Activated B cell treated with CpG ODN at 0.5 μM for 24 hours (primary cell): ENCODE measurements around the gene MYL11. TPM values are rescaled to one million over a fixed set of nuclear protein-coding genes. Genes with fewer than 3 reads are reported as not detected.

Experiments used
- ATAC-seq: fragments of 200-7000 bp; cut with Tn5 transposase; one replicate; pipeline ENCODE4 v1.10.0; 2021; ENCODE audit warnings: low read depth, mild to moderate bottlenecking, moderate library complexity
- CTCF ChIA-PET: fragments of 350-600 bp; sonication (Branson Sonifier 250); formaldehyde crosslinking; loops from one replicate; lab custom pipeline; 2021; ENCODE audit warnings: antibody characterized with exemption; lab: Charles Lee
- POLR2A ChIA-PET: fragments of 350-600 bp; sonication (Branson Sonifier 250); formaldehyde crosslinking; loops from one replicate; lab custom pipeline; 2021; ENCODE audit warnings: antibody characterized with exemption; lab: Charles Lee
- DNase-seq: peaks from one replicate; pipeline ENCODE4 v3.0.0; 2022
- H3K27ac Mint-ChIP-seq: one replicate; pipeline ENCODE4 v1.8.0; 2020; ENCODE audit warnings: mixed read lengths
- H3K27me3 Mint-ChIP-seq: one replicate; pipeline ENCODE4 v1.8.0; 2021; ENCODE audit warnings: mixed read lengths
- H3K36me3 Mint-ChIP-seq: one replicate; pipeline ENCODE4 v1.8.0; 2021; ENCODE audit warnings: low read depth, mixed read lengths
- H3K4me1 Mint-ChIP-seq: one replicate; pipeline ENCODE4 v1.8.0; 2021; ENCODE audit warnings: mixed read lengths
- H3K4me3 Mint-ChIP-seq: one replicate; pipeline ENCODE4 v1.8.0; 2020; ENCODE audit warnings: mild to moderate bottlenecking, mixed read lengths
- H3K9me3 Mint-ChIP-seq: one replicate; pipeline ENCODE4 v1.8.0; 2020; ENCODE audit warnings: mixed read lengths
- intact Hi-C: fragments of 100-400 bp; cut with micrococcal nuclease; formaldehyde crosslinking; loops from one replicate; pipeline ENCODE4 v1.15.1; 2024
- total RNA-seq: library from RNA; stranded (reverse); gene quantifications from 2 replicates; pipeline ENCODE4 v1.2.3, GENCODE V29; 2022
- TF ChIP-seq, protein P1 (sequence below): fragments of 200-600 bp; IDR thresholded peaks from one replicate; pipeline ENCODE4 v1.8.0; 2022; ENCODE audit warnings: antibody characterized with exemption, mild to moderate bottlenecking

MYL11 gene
- total RNA-seq, 1 donor from 2014 or later, result not detected

DNA sequence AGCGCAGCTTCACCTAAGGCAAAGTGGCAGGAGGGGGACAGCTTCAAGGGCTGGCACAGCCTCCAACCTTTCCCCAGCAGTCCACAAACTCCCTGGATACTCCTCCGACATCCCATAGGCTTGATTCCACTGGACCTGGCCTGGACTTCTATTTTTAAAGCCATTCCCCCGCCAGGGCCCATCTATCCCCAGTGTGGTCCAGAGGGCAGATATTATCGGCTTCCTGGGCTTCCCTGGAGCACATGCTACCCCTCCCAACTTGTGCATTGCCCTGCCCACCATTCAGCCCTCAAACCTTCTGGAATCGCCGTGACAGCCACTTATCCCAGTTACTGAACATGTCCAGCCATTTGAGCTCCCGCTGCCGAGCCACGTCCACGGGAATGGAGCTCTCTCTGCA lies 9.4 kb upstream of the MYL11 start:
- no peak for DNase-seq
- H3K4me1 Mint-ChIP-seq, result peaks cover 34% of the 10 kb centered on the region
- no peaks in the 10 kb centered on the region for H3K9me3 Mint-ChIP-seq
- TF ChIP-seq, protein P1, sequence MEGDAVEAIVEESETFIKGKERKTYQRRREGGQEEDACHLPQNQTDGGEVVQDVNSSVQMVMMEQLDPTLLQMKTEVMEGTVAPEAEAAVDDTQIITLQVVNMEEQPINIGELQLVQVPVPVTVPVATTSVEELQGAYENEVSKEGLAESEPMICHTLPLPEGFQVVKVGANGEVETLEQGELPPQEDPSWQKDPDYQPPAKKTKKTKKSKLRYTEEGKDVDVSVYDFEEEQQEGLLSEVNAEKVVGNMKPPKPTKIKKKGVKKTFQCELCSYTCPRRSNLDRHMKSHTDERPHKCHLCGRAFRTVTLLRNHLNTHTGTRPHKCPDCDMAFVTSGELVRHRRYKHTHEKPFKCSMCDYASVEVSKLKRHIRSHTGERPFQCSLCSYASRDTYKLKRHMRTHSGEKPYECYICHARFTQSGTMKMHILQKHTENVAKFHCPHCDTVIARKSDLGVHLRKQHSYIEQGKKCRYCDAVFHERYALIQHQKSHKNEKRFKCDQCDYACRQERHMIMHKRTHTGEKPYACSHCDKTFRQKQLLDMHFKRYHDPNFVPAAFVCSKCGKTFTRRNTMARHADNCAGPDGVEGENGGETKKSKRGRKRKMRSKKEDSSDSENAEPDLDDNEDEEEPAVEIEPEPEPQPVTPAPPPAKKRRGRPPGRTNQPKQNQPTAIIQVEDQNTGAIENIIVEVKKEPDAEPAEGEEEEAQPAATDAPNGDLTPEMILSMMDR, result no peak
- ChIA-PET POLR2A (interaction anchor here (1.0 to 1.4 kb wide), 3 partner anchors 13 to 30 kb away, joined by 3 read pairs; partner anchors contain the start of gene SEPTIN1), CTCF (interaction anchor here (1.4 kb wide), 1 partner anchor 44 kb away, joined by 4 read pairs; no protein-coding TSS in a partner anchor)
- ATAC-seq, result no peak
- no peaks in the 10 kb centered on the region for H3K27me3 Mint-ChIP-seq
- peaks cover 56% of the 10 kb centered on the region for H3K36me3 Mint-ChIP-seq
- no peak overlapping the region for H3K27ac Mint-ChIP-seq
- H3K4me3 Mint-ChIP-seq, result no peak overlapping the region
- intact Hi-C loops, result no loop called here

DNA sequence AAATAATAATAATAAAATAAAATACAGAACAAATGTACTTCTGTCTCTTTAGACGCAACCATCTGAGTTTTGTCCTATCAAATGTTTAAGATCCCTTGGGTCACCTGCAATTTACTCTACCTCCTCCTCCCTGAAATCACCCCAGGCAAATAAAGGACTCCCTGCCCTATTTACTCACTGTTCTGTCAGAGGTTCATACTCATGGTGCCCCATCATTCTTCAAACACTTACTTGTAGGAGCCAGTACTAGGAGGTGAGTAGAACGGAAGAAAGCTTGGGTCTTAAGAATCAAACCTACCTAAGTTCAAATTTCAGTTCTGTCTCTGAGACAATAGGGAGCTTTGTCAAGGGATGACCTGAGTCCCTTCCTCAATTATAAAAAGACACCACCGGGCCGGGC lies 8.1 kb upstream of the MYL11 start:
- CTCF ChIA-PET, result interaction anchor here (1.4 kb wide), 1 partner anchor 43 kb away, joined by 4 read pairs; no protein-coding TSS in a partner anchor
- intact Hi-C loops, result no loop called here
- DNase-seq (no peak), ATAC-seq (no peak)
- Mint-ChIP-seq H3K4me3 (no peak overlapping the region), H3K36me3 (peaks cover 44% of the 10 kb centered on the region), H3K4me1 (peaks cover 45% of the 10 kb centered on the region), H3K9me3 (no peaks in the 10 kb centered on the region), H3K27ac (no peak overlapping the region), H3K27me3 (no peaks in the 10 kb centered on the region)
- TF ChIP-seq, protein P1, result no peak
- POLR2A ChIA-PET, result no interaction called here

DNA sequence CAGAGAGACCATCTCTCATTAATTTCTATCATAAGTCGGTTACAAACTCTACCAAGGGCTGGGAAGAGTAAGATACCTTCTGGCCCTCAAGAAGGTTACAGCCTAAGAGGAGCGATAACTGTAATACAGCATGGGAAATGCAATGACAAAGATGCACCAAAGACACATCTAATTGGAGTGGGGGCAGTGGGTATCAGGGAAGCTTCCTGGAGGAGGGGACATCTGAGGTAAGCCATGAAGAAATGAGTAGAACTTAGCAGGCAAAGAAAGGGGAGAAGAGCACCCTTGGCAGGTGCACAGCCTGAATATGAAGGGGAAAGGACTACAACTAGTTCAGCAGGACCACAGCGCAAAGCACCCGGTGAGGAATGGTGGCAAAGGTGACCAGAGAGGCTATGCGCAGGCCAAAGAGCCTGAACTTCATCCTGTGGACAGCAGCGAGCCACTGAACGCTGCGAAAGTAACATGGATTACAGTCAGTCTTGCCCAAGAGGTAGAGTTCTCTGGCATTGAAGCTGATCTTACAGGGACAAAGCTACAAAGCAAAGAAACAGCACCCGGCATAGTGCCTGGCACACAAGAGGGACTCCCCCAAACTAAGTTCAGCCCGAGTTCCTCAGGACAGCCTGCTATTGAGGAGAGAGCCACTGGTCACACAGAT lies 7.1 kb upstream of the MYL11 start:
- peak overlapping the region; percentile 87 for H3K4me3 Mint-ChIP-seq
- CTCF ChIA-PET, result no interaction called here
- POLR2A ChIA-PET, result interaction anchor here (3.9 kb wide), 1 partner anchor 12 kb away, joined by 36 read pairs; the partner anchor contains the start of gene CD2BP2
- H3K27ac Mint-ChIP-seq, result peak overlapping the region; percentile 32
- DNase-seq (no peak), ATAC-seq (no peak)
- H3K9me3 Mint-ChIP-seq, result no peaks in the 10 kb centered on the region
- intact Hi-C loops, result no loop called here
- peaks cover 39% of the 10 kb centered on the region for H3K36me3 Mint-ChIP-seq
- H3K27me3 Mint-ChIP-seq, result no peaks in the 10 kb centered on the region
- TF ChIP-seq, protein P1, result no peak
- peaks cover 52% of the 10 kb centered on the region for H3K4me1 Mint-ChIP-seq

DNA sequence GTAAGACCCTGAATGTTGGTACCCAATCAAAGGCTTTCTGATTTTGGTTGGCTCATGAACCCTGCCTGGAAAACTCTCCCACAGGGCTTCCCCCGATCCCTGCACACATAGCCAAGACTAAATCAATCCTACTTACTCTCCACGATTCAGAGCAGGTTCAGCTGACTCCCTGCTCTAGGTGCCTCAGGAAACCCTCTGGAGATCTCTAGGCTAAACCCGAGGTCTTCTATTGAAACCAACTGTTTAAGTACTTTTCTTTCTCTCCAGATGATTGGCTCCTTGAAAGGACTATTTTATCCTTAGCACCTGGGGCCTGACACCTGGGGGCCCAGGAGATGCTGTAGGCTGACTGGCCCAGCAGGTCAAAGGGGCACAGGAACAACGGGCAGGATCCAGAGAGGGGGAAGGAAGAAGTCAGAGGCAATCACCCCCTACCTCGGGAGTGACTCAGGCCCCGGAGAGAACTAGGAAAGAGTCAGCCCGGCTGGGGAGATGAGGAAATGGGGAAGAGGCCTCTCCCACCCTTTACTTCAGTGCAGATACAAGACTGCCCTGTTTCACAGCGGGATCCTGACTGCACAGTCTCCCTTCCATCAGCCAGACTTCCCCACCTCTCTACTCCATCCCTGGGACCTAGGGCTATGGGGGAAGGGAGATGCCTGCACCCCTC lies 6.3 kb upstream of the MYL11 start:
- H3K9me3 Mint-ChIP-seq, result no peaks in the 10 kb centered on the region
- ChIA-PET POLR2A (interaction anchor here (0.5 to 3.9 kb wide), 3 partner anchors 12 to 37 kb away, joined by 3 to 36 read pairs (median 5); partner anchors contain the start of genes CD2BP2 and SEPTIN1), CTCF (interaction anchor here (1.1 to 1.4 kb wide), 2 partner anchors 27 to 41 kb away, joined by 4 to 7 read pairs; partner anchors contain the start of gene ZNF48)
- peak overlapping the region; percentile 43 for H3K27ac Mint-ChIP-seq
- DNase-seq, result no peak
- H3K4me3 Mint-ChIP-seq, result peak overlapping the region; percentile 87
- H3K27me3 Mint-ChIP-seq, result no peaks in the 10 kb centered on the region
- peaks cover 34% of the 10 kb centered on the region for H3K36me3 Mint-ChIP-seq
- H3K4me1 Mint-ChIP-seq, result peaks cover 52% of the 10 kb centered on the region
- TF ChIP-seq, protein P1, result no peak
- intact Hi-C loops, result no loop called here
- ATAC-seq, result no peak

DNA sequence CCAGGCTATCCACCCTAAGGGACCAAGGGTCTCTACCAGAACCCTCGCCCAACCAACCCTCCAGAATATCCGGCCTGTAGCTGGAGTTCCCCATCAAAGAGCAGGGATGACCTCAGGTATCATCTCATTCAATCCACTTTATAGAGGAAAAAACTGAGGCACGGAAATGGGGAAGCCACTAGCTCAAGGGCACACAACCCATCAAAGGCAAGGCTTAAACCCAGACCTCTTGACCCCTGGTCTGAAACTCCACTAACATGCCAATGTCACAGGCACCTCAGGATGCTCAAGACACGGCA lies 5.9 kb upstream of the MYL11 start:
- intact Hi-C loops, result no loop called here
- TF ChIP-seq, protein P1, result no peak
- H3K9me3 Mint-ChIP-seq, result no peaks in the 10 kb centered on the region
- H3K27me3 Mint-ChIP-seq, result no peaks in the 10 kb centered on the region
- ATAC-seq (no peak), DNase-seq (no peak)
- ChIA-PET CTCF (interaction anchor here (1.1 to 1.4 kb wide), 2 partner anchors 26 to 40 kb away, joined by 4 to 7 read pairs; partner anchors contain the start of gene ZNF48), POLR2A (interaction anchor here (0.5 to 3.9 kb wide), 6 partner anchors 13 to 49 kb away, joined by 3 to 36 read pairs (median 4); partner anchors contain the start of genes CD2BP2, SEPTIN1 and ZNF771)
- peaks cover 30% of the 10 kb centered on the region for H3K36me3 Mint-ChIP-seq
- peak overlapping the region; percentile 87 for H3K4me3 Mint-ChIP-seq
- peak overlapping the region; percentile 63 for H3K27ac Mint-ChIP-seq
- H3K4me1 Mint-ChIP-seq, result peaks cover 52% of the 10 kb centered on the region
